ENCODE results near the gene IQCF6.
"Not testable (repeated sequence)": the region's sequence is repeated elsewhere in the genome, so short reads cannot be mapped to it uniquely, and the experiment has no call there.

DNA sequence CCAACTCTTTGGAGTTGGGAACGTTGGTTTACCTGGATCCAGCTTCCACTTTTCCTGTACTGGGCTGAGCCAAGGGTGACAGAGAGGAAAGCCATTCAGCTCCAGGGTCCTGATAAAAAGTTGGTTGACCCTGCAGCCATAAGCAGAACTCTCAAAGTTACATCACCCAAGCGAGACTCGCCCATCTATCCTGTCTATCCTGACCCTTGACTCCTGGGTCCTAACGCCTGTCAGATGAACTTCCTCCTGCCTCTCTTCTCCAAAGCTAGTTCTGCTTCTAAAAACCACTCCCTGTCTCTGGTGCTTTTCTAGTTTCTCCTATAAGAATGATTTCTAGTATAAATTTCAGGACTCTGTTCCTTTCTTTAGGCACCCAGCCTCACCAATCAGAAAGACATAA, 36.1 kb downstream of the IQCF6 start:
- not testable (repeated sequence) for TF ChIP-seq CTCF (IDR thresholded peaks at IDR 0.05; ENCODE audit: poor library complexity, severe bottlenecking); TAF1 (IDR thresholded peaks at IDR 0.05; ENCODE audit: low read depth); RAD21 (conservative IDR thresholded peaks at IDR 0.05); SMC3 (conservative IDR thresholded peaks at IDR 0.05; ENCODE audit: poor library complexity); POLR2AphosphoS5 (IDR thresholded peaks at IDR 0.05)
- TF ChIP-seq, protein P1, sequence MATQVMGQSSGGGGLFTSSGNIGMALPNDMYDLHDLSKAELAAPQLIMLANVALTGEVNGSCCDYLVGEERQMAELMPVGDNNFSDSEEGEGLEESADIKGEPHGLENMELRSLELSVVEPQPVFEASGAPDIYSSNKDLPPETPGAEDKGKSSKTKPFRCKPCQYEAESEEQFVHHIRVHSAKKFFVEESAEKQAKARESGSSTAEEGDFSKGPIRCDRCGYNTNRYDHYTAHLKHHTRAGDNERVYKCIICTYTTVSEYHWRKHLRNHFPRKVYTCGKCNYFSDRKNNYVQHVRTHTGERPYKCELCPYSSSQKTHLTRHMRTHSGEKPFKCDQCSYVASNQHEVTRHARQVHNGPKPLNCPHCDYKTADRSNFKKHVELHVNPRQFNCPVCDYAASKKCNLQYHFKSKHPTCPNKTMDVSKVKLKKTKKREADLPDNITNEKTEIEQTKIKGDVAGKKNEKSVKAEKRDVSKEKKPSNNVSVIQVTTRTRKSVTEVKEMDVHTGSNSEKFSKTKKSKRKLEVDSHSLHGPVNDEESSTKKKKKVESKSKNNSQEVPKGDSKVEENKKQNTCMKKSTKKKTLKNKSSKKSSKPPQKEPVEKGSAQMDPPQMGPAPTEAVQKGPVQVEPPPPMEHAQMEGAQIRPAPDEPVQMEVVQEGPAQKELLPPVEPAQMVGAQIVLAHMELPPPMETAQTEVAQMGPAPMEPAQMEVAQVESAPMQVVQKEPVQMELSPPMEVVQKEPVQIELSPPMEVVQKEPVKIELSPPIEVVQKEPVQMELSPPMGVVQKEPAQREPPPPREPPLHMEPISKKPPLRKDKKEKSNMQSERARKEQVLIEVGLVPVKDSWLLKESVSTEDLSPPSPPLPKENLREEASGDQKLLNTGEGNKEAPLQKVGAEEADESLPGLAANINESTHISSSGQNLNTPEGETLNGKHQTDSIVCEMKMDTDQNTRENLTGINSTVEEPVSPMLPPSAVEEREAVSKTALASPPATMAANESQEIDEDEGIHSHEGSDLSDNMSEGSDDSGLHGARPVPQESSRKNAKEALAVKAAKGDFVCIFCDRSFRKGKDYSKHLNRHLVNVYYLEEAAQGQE (IDR thresholded peaks at IDR 0.05; ENCODE audit: borderline replicate concordance) = not testable (repeated sequence)
